ENCODE measurements around the gene BCL2.

BCL2 gene

DNA sequence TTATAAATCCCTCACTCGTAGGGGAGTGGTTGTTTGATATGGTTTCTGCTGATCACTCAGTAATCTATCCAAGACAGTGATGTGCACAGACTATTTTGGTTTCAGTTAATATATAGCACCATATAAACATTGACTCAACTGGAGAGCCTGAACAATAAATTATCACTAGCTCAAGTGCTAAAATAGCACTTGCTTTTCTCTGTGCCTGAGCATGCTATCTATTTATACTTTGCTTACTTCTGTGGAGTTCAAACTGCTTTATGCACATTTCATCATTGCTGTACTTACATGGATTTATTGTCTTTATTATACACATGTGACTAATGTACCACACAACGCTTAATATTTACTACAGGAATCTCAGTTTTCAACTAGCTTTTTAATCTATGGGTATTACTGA lies 133.6 kb downstream of the BCL2 start:
- ChIA-PET POLR2A (no interaction called here), CTCF (interaction anchor here (0.8 to 1.5 kb wide), 3 partner anchors 18 to 67 kb away, joined by 3 to 4 read pairs (median 3); no protein-coding TSS in a partner anchor)
- H3K27ac ChIP-seq (ENCODE audit: insufficient read depth in 1 of 2, low read depth in 1 of 2, low read length in 2 of 2, poor library complexity in 1 of 2, severe bottlenecking in 2 of 2), result no peak overlapping the region
- DNase-seq, result no peak
- H3K9me3 ChIP-seq (ENCODE audit: control extremely low read depth in 1 of 5, control insufficient read depth in 4 of 5, insufficient read depth in 2 of 5, low read depth in 1 of 5, low read length in 4 of 5), result no peaks in the 10 kb centered on the region
- H3K36me3 ChIP-seq (ENCODE audit: control insufficient read depth in 4 of 4, insufficient read depth in 4 of 4, low read length in 3 of 4), result peaks cover 0 to 6% (median 0%) of the 10 kb centered on the region in 4 experiments
- peaks cover 4 to 19% (median 14%) of the 10 kb centered on the region in 4 experiments for H3K4me1 ChIP-seq (ENCODE audit: control extremely low read depth in 1 of 4, control insufficient read depth in 4 of 4, insufficient read depth in 4 of 4, low read length in 3 of 4)
- no CpG with 5 or more reads among the region's 2 CpGs for WGBS (ENCODE audit: insufficient coverage)
- no peaks in the 10 kb centered on the region for H3K27me3 ChIP-seq (replicated peaks in 2 of 5; ENCODE audit: control insufficient read depth in 4 of 5, insufficient read depth in 5 of 5, low read length in 4 of 5)
- H3K4me3 ChIP-seq (ENCODE audit: control insufficient read depth in 1 of 7, extremely low read depth in 1 of 7, insufficient read depth in 4 of 7, low read depth in 2 of 7, low read length in 6 of 7), result no peak overlapping the region

GRCh38 chr18:63183952-63184770 lies 135.4 kb downstream of the BCL2 start:
- Histone ChIP-seq H3K36me3 (ENCODE audit: control insufficient read depth in 4 of 4, insufficient read depth in 4 of 4, low read length in 3 of 4) (peaks cover 0 to 11% (median 0%) of the 10 kb centered on the region in 4 experiments), H3K4me3 (ENCODE audit: control insufficient read depth in 1 of 7, extremely low read depth in 1 of 7, insufficient read depth in 4 of 7, low read depth in 2 of 7, low read length in 6 of 7) (no peak overlapping the region), H3K4me1 (ENCODE audit: control extremely low read depth in 1 of 4, control insufficient read depth in 4 of 4, insufficient read depth in 4 of 4, low read length in 3 of 4) (peaks cover 4 to 20% (median 14%) of the 10 kb centered on the region in 4 experiments), H3K27me3 (replicated peaks in 2 of 5; ENCODE audit: control insufficient read depth in 4 of 5, insufficient read depth in 5 of 5, low read length in 4 of 5) (no peaks in the 10 kb centered on the region), H3K9me3 (ENCODE audit: control extremely low read depth in 1 of 5, control insufficient read depth in 4 of 5, insufficient read depth in 2 of 5, low read depth in 1 of 5, low read length in 4 of 5) (no peaks in the 10 kb centered on the region), H3K27ac (ENCODE audit: insufficient read depth in 1 of 2, low read depth in 1 of 2, low read length in 2 of 2, poor library complexity in 1 of 2, severe bottlenecking in 2 of 2) (no peak overlapping the region)
- WGBS (ENCODE audit: insufficient coverage), result 95% methylated on average over 8 of the region's 8 CpGs
- ChIA-PET CTCF (interaction anchor here (1.0 to 1.9 kb wide), 3 partner anchors 11 to 18 kb away, joined by 3 to 6 read pairs (median 3); no protein-coding TSS in a partner anchor), POLR2A (no interaction called here)
- DNase-seq, result no peak

GRCh38 chr18:63183378-63183777 lies 136.2 kb downstream of the BCL2 start:
- 100% methylated on average over 4 of the region's 9 CpGs for WGBS (ENCODE audit: insufficient coverage)
- Histone ChIP-seq H3K9me3 (ENCODE audit: control extremely low read depth in 1 of 5, control insufficient read depth in 4 of 5, insufficient read depth in 2 of 5, low read depth in 1 of 5, low read length in 4 of 5) (no peaks in the 10 kb centered on the region), H3K27me3 (replicated peaks in 2 of 5; ENCODE audit: control insufficient read depth in 4 of 5, insufficient read depth in 5 of 5, low read length in 4 of 5) (no peaks in the 10 kb centered on the region), H3K36me3 (ENCODE audit: control insufficient read depth in 4 of 4, insufficient read depth in 4 of 4, low read length in 3 of 4) (peaks cover 0 to 12% (median 0%) of the 10 kb centered on the region in 4 experiments), H3K27ac (ENCODE audit: insufficient read depth in 1 of 2, low read depth in 1 of 2, low read length in 2 of 2, poor library complexity in 1 of 2, severe bottlenecking in 2 of 2) (no peak overlapping the region), H3K4me3 (ENCODE audit: control insufficient read depth in 1 of 7, extremely low read depth in 1 of 7, insufficient read depth in 4 of 7, low read depth in 2 of 7, low read length in 6 of 7) (no peak overlapping the region), H3K4me1 (ENCODE audit: control extremely low read depth in 1 of 4, control insufficient read depth in 4 of 4, insufficient read depth in 4 of 4, low read length in 3 of 4) (peaks cover 4 to 26% (median 19%) of the 10 kb centered on the region in 4 experiments)
- ChIA-PET POLR2A (no interaction called here), CTCF (interaction anchor here (1.0 to 1.9 kb wide), 4 partner anchors 11 to 135 kb away, joined by 3 to 6 read pairs (median 4); no protein-coding TSS in a partner anchor)
- DNase-seq, result no peak

GRCh38 chr18:63182861-63183260 lies 136.7 kb downstream of the BCL2 start:
- DNase-seq, result no peak
- Histone ChIP-seq H3K36me3 (ENCODE audit: control insufficient read depth in 4 of 4, insufficient read depth in 4 of 4, low read length in 3 of 4) (peaks cover 0 to 14% (median 0%) of the 10 kb centered on the region in 4 experiments), H3K27ac (ENCODE audit: insufficient read depth in 1 of 2, low read depth in 1 of 2, low read length in 2 of 2, poor library complexity in 1 of 2, severe bottlenecking in 2 of 2) (no peak overlapping the region), H3K4me1 (ENCODE audit: control extremely low read depth in 1 of 4, control insufficient read depth in 4 of 4, insufficient read depth in 4 of 4, low read length in 3 of 4) (peaks cover 4 to 26% (median 19%) of the 10 kb centered on the region in 4 experiments), H3K27me3 (replicated peaks in 2 of 5; ENCODE audit: control insufficient read depth in 4 of 5, insufficient read depth in 5 of 5, low read length in 4 of 5) (no peaks in the 10 kb centered on the region), H3K4me3 (ENCODE audit: control insufficient read depth in 1 of 7, extremely low read depth in 1 of 7, insufficient read depth in 4 of 7, low read depth in 2 of 7, low read length in 6 of 7) (no peak overlapping the region), H3K9me3 (ENCODE audit: control extremely low read depth in 1 of 5, control insufficient read depth in 4 of 5, insufficient read depth in 2 of 5, low read depth in 1 of 5, low read length in 4 of 5) (no peaks in the 10 kb centered on the region)
- ChIA-PET POLR2A (no interaction called here), CTCF (interaction anchor here (1.0 to 1.3 kb wide), 2 partner anchors 11 to 135 kb away, joined by 3 to 5 read pairs; no protein-coding TSS in a partner anchor)
- 59% methylated on average over 3 of the region's 5 CpGs for WGBS (ENCODE audit: insufficient coverage)

- H3K4me3 ChIP-seq (ENCODE audit: control insufficient read depth in 1 of 7, extremely low read depth in 1 of 7, insufficient read depth in 4 of 7, low read depth in 2 of 7, low read length in 6 of 7), result no peak overlapping the region
- POLR2A ChIA-PET, result no interaction called here
These were observed 137.2 kb downstream of the BCL2 start for GRCh38 chr18:63182310-63182772.

DNA sequence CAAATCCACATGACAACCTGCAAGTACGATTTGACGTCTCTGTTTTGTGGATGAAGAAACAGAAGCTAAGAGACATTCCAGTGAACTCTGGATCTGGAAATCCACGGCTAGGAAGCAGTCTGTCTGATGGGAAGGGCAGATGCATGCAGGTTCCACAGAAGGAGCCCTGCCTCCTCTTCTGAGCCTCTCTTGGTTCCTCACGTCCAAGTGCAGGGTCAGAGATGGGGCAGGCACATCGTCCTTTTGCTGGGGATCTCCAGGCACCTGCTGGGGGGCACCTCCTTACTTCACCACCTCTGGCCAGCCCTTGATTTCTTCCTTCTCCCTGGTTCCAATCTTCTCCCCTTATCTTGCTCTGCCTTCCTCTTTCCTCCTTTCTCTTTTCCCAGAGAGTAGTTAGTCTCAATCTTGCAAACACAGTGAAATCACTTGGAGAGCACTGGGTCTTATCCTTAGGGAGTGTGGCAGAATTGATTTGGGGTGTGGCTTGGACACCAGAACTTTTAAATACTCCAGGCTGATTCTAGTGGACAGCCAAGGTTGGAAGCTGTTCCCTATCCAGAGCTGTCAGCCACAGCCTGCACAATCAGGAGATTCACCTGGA lies 137.8 kb downstream of the BCL2 start:
- POLR2A ChIA-PET, result no interaction called here
- Histone ChIP-seq H3K36me3 (ENCODE audit: control insufficient read depth in 4 of 4, insufficient read depth in 4 of 4, low read length in 3 of 4) (peaks cover 0 to 17% (median 0%) of the 10 kb centered on the region in 4 experiments), H3K27ac (ENCODE audit: insufficient read depth in 1 of 2, low read depth in 1 of 2, low read length in 2 of 2, poor library complexity in 1 of 2, severe bottlenecking in 2 of 2) (no peak overlapping the region), H3K4me3 (ENCODE audit: control insufficient read depth in 1 of 7, extremely low read depth in 1 of 7, insufficient read depth in 4 of 7, low read depth in 2 of 7, low read length in 6 of 7) (no peak overlapping the region), H3K27me3 (replicated peaks in 2 of 5; ENCODE audit: control insufficient read depth in 4 of 5, insufficient read depth in 5 of 5, low read length in 4 of 5) (no peaks in the 10 kb centered on the region), H3K9me3 (ENCODE audit: control extremely low read depth in 1 of 5, control insufficient read depth in 4 of 5, insufficient read depth in 2 of 5, low read depth in 1 of 5, low read length in 4 of 5) (no peaks in the 10 kb centered on the region), H3K4me1 (ENCODE audit: control extremely low read depth in 1 of 4, control insufficient read depth in 4 of 4, insufficient read depth in 4 of 4, low read length in 3 of 4) (peaks cover 4 to 21% (median 15%) of the 10 kb centered on the region in 4 experiments)
- no peak for DNase-seq
- 98% methylated on average over 5 of the region's 5 CpGs for WGBS (ENCODE audit: insufficient coverage)
- CTCF ChIA-PET, result interaction anchor here (0.8 kb wide), 1 partner anchor 18 kb away, joined by 3 read pairs; no protein-coding TSS in a partner anchor

More at GRCh38 chr18:63182310-63182772, 137.2 kb downstream of the BCL2 start:
- no peaks in the 10 kb centered on the region for H3K9me3 ChIP-seq (ENCODE audit: control extremely low read depth in 1 of 5, control insufficient read depth in 4 of 5, insufficient read depth in 2 of 5, low read depth in 1 of 5, low read length in 4 of 5)
- DNase-seq, result no peak
- no peak overlapping the region for H3K27ac ChIP-seq (ENCODE audit: insufficient read depth in 1 of 2, low read depth in 1 of 2, low read length in 2 of 2, poor library complexity in 1 of 2, severe bottlenecking in 2 of 2)
- H3K4me1 ChIP-seq (ENCODE audit: control extremely low read depth in 1 of 4, control insufficient read depth in 4 of 4, insufficient read depth in 4 of 4, low read length in 3 of 4), result peaks cover 4 to 26% (median 19%) of the 10 kb centered on the region in 4 experiments
- 91% methylated on average over 3 of the region's 5 CpGs for WGBS (ENCODE audit: insufficient coverage)
- CTCF ChIA-PET, result interaction anchor here (1.3 kb wide), 1 partner anchor 136 kb away, joined by 5 read pairs; no protein-coding TSS in a partner anchor
- H3K27me3 ChIP-seq (replicated peaks in 2 of 5; ENCODE audit: control insufficient read depth in 4 of 5, insufficient read depth in 5 of 5, low read length in 4 of 5), result no peaks in the 10 kb centered on the region
- H3K36me3 ChIP-seq (ENCODE audit: control insufficient read depth in 4 of 4, insufficient read depth in 4 of 4, low read length in 3 of 4), result peaks cover 0 to 15% (median 0%) of the 10 kb centered on the region in 4 experiments

All from common myeloid progenitor, CD34-positive (primary cell).